Keratinocyte (primary cell): ENCODE measurements around the gene COX6B2. TPM values are rescaled to one million over a fixed set of nuclear protein-coding genes. Genes with fewer than 3 reads are reported as not detected.
A peak's percentile ranks its signal among the peaks of the same experiment; 100 is the strongest.

Source experiments
- DNase-seq: peaks from one replicate; pipeline ENCODE4 v3.0.0-alpha.2; 2011; ENCODE audit warnings: low read depth, missing footprints, low spot score
- FAIRE-seq: peaks from 2 replicates; lab custom pipeline; 2011; peaks lifted over from hg19 to GRCh38; lab: Jason Lieb, UNC
- H2AFZ ChIP-seq: 2 replicates; pipeline ENCODE4 v1.6.0; 2012; ENCODE audit warnings: low read length, control low read depth, inconsistent platforms; ENCODE audit not compliant: control insufficient read depth
- H3K27ac ChIP-seq: 2 replicates; pipeline ENCODE4 v1.5.1; 2011; ENCODE audit warnings: low read length; ENCODE audit not compliant: control insufficient read depth, insufficient read depth
- H3K27me3 ChIP-seq: 3 replicates; pipeline ENCODE4 v1.6.0; 2011; ENCODE audit warnings: low read length; ENCODE audit not compliant: control insufficient read depth, insufficient read depth; ENCODE audit errors: extremely low read depth
- H3K36me3 ChIP-seq, 2 experiments: 2 replicates in 1 of 2; 3 replicates in 1 of 2; pipeline ENCODE4 v1.5.1; 2011; ENCODE audit warnings: low read length in 2 of 2, mild to moderate bottlenecking in 1 of 2; ENCODE audit not compliant: control insufficient read depth in 2 of 2, insufficient read depth in 2 of 2; ENCODE audit errors: extremely low read depth in 1 of 2
- H3K4me1 ChIP-seq: 3 replicates; pipeline ENCODE4 v1.5.1; 2011; ENCODE audit warnings: low read length; ENCODE audit not compliant: control insufficient read depth, insufficient read depth; ENCODE audit errors: extremely low read depth
- H3K4me2 ChIP-seq: 3 replicates; pipeline ENCODE4 v1.6.0; 2011; ENCODE audit warnings: low read depth, low read length; ENCODE audit not compliant: control insufficient read depth, insufficient read depth; ENCODE audit errors: extremely low read depth
- H3K4me3 ChIP-seq, 3 experiments: fragments of 200-600 bp in 1 of 3; sonication (generic) in 1 of 3; 2 replicates in 2 of 3; 3 replicates in 1 of 3; pipeline ENCODE4 v1.5.1; 2011 to 2016; ENCODE audit warnings: low read length in 3 of 3, mild to moderate bottlenecking in 3 of 3, control low read depth in 2 of 3, inconsistent platforms in 1 of 3, low read depth in 1 of 3, mixed read lengths in 1 of 3, mixed run types in 1 of 3, moderate library complexity in 1 of 3; ENCODE audit not compliant: control insufficient read depth in 2 of 3, insufficient read depth in 2 of 3; ENCODE audit errors: extremely low read depth in 1 of 3
- H3K79me2 ChIP-seq: 2 replicates; pipeline ENCODE4 v1.6.0; 2012; ENCODE audit warnings: low read length; ENCODE audit not compliant: control insufficient read depth, insufficient read depth
- H3K9ac ChIP-seq: 3 replicates; pipeline ENCODE4 v1.6.0; 2011; ENCODE audit warnings: low read length; ENCODE audit not compliant: control insufficient read depth, insufficient read depth; ENCODE audit errors: extremely low read depth
- H3K9me1 ChIP-seq: 3 replicates; pipeline ENCODE4 v1.6.0; 2011; ENCODE audit warnings: low read length; ENCODE audit not compliant: control insufficient read depth, insufficient read depth; ENCODE audit errors: extremely low read depth
- H3K9me3 ChIP-seq: 2 replicates; pipeline ENCODE4 v1.5.1; 2012; ENCODE audit warnings: low read depth, low read length; ENCODE audit not compliant: control insufficient read depth
- H4K20me1 ChIP-seq: 3 replicates; pipeline ENCODE4 v1.6.0; 2011; ENCODE audit warnings: low read length; ENCODE audit not compliant: control insufficient read depth, insufficient read depth; ENCODE audit errors: extremely low read depth
- CTCF ChIP-seq, 3 experiments: IDR thresholded peaks in 1 of 3; conservative IDR thresholded peaks in 1 of 3; optimal IDR thresholded peaks in 1 of 3; 2 replicates in 2 of 3; 3 replicates in 1 of 3; pipeline versions ENCODE3 to v1.5.1; 2011; ENCODE audit warnings: low read length in 3 of 3, mild to moderate bottlenecking in 3 of 3, moderate library complexity in 2 of 3, control low read depth in 1 of 3, inconsistent platforms in 1 of 3; ENCODE audit not compliant: insufficient read depth in 2 of 3; ENCODE audit errors: extremely low read depth in 1 of 3
- EZH2 ChIP-seq: IDR thresholded peaks from one replicate; pipeline ENCODE4 v1.6.1; 2012; ENCODE audit warnings: inconsistent platforms, mild to moderate bottlenecking, low read length, moderate library complexity
- dilution Hi-C: fragments of 300-500 bp; cut with MboI; formaldehyde crosslinking; loops from one replicate; pipeline ENCODE4 v1.7.0; 2020; ENCODE audit warnings: low sequenced_read_pairs; ENCODE audit not compliant: extremely low pct_ligation_motif_present
- polyA plus RNA-seq, 5 experiments: library from polyadenylated mRNA; depleted of rRNA in 3 of 5; stranded (reverse) in 3 of 5; stranded (forward) in 1 of 5; unstranded in 1 of 5; fragments of >200 nt; gene quantifications; 1 replicate in 1 of 5; 2 replicates in 3 of 5; 3 replicates in 1 of 5; pipeline versions ENCODE4 v1.2.1 to v1.2.3, GENCODE V29; 2011 to 2012; ENCODE audit warnings: missing spikeins in 2 of 5, low read depth in 1 of 5, low replicate concordance in 1 of 5

The COX6B2 gene
- polyA plus RNA-seq, 1 donor (not counting 4 experiments of a cell fraction or from before 2014, with no cell fraction given), result 1.4 TPM

DNA sequence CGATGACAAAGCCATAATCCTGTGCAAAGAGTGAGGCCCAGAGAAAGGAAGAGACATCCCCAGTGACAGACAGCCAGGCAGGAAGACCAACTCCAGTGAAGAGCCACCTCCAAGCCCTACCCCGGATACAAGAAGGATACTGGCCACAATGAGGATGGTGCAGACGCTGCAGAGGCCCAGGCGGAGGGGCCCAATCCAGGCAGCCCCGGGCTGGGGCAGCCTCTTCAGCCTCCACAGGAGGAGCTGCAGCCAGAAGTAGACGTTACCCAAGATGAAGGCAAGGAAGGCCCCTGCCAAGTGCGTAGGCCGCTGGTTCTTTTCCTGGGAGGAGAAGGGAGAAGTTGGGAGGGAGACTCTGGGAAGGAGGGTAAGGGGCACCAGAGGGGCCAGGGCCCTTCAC lies 37.9 kb downstream of the COX6B2 start:
- no peak overlapping the region for H2AFZ ChIP-seq
- H3K27ac ChIP-seq, result no peak overlapping the region
- dilution Hi-C loops, result no loop called here
- no peaks in the 10 kb centered on the region for H4K20me1 ChIP-seq
- H3K27me3 ChIP-seq, result peaks cover 13% of the 10 kb centered on the region
- H3K4me3 ChIP-seq, result no peak overlapping the region
- no peaks in the 10 kb centered on the region for H3K79me2 ChIP-seq
- TF ChIP-seq EZH2 (no peak), CTCF (optimal IDR thresholded peaks at IDR 0.05 in 1 of 3, IDR thresholded peaks at IDR 0.05 in 1 of 3, conservative IDR thresholded peaks at IDR 0.05 in 1 of 3; ENCODE audit: extremely low read depth in 1 of 3, insufficient read depth in 2 of 3, low read length in 3 of 3) (no peak)
- no peaks in the 10 kb centered on the region for H3K36me3 ChIP-seq
- H3K4me1 ChIP-seq, result peaks cover 6% of the 10 kb centered on the region
- no peaks in the 10 kb centered on the region for H3K9me3 ChIP-seq
- DNase-seq (no peak), FAIRE-seq (no peak)
- no peak overlapping the region for H3K4me2 ChIP-seq
- no peaks in the 10 kb centered on the region for H3K9me1 ChIP-seq
- no peak overlapping the region for H3K9ac ChIP-seq

- H2AFZ ChIP-seq, result no peak overlapping the region
- DNase-seq (no peak), FAIRE-seq (peak; percentile 20)
- H3K27ac ChIP-seq, result no peak overlapping the region
- no peaks in the 10 kb centered on the region for H3K9me3 ChIP-seq
- H3K27me3 ChIP-seq, result peaks cover 11% of the 10 kb centered on the region
- no peak overlapping the region for H3K4me3 ChIP-seq
- dilution Hi-C loops, result no loop called here
- H3K79me2 ChIP-seq, result no peaks in the 10 kb centered on the region
- no peaks in the 10 kb centered on the region for H3K9me1 ChIP-seq
- H3K4me1 ChIP-seq, result peaks cover 6% of the 10 kb centered on the region
- H4K20me1 ChIP-seq, result no peaks in the 10 kb centered on the region
- H3K4me2 ChIP-seq, result peak overlapping the region; percentile 6
- no peaks in the 10 kb centered on the region for H3K36me3 ChIP-seq
- no peak overlapping the region for H3K9ac ChIP-seq
- TF ChIP-seq EZH2 (no peak), CTCF (optimal IDR thresholded peaks at IDR 0.05 in 1 of 3, IDR thresholded peaks at IDR 0.05 in 1 of 3, conservative IDR thresholded peaks at IDR 0.05 in 1 of 3; ENCODE audit: extremely low read depth in 1 of 3, insufficient read depth in 2 of 3, low read length in 3 of 3) (no peak)
These were observed 38.5 kb downstream of the COX6B2 start for GRCh38 chr19:55315956-55316525.
